OCI-LY1 (cell line): ENCODE results near the gene CDH4.

ENCODE experiments used
- H2AFZ ChIP-seq: fragments of 200-600 bp; sonication (generic), shearing (Covaris generic); 2 replicates; pipeline ENCODE4 v1.6.0; 2014; ENCODE audit warnings: antibody characterized with exemption, mild to moderate bottlenecking, low read length
- H3F3A ChIP-seq: fragments of 200-600 bp; sonication (generic), shearing (Covaris generic); 2 replicates; pipeline ENCODE4 v1.6.0; 2014; ENCODE audit warnings: mild to moderate bottlenecking, antibody characterized with exemption, low read length, moderate library complexity; ENCODE audit not compliant: insufficient read depth
- H3K27ac ChIP-seq: fragments of 200-600 bp; sonication (generic); 2 replicates; pipeline ENCODE4 v1.5.1; 2014; ENCODE audit warnings: low read length, mixed run types, mild to moderate bottlenecking, low read depth; ENCODE audit not compliant: poor library complexity, severe bottlenecking
- H3K27me3 ChIP-seq: fragments of 200-600 bp; sonication (generic); 2 replicates; pipeline ENCODE4 v1.6.0; 2014; ENCODE audit warnings: antibody characterized with exemption, mild to moderate bottlenecking, low read length, moderate library complexity; ENCODE audit not compliant: insufficient read depth
- H3K36me3 ChIP-seq: fragments of 200-600 bp; sonication (generic); 2 replicates; pipeline ENCODE4 v1.6.1; 2014; ENCODE audit warnings: mild to moderate bottlenecking, antibody characterized with exemption, low read length, moderate library complexity, mixed read lengths; ENCODE audit not compliant: insufficient read depth
- H3K4me1 ChIP-seq: fragments of 200-600 bp; sonication (generic); 2 replicates; pipeline ENCODE4 v1.5.1; 2014; ENCODE audit warnings: mild to moderate bottlenecking, low read length, moderate library complexity; ENCODE audit not compliant: insufficient read depth, severe bottlenecking
- H3K4me2 ChIP-seq: fragments of 200-600 bp; sonication (generic), shearing (Covaris generic); 2 replicates; pipeline ENCODE4 v1.6.1; 2014; ENCODE audit warnings: low read length
- H3K4me3 ChIP-seq: fragments of 200-600 bp; sonication (generic); 2 replicates; pipeline ENCODE4 v1.5.1; 2014; ENCODE audit warnings: low read length, low read depth, mild to moderate bottlenecking, mixed read lengths; ENCODE audit not compliant: poor library complexity, severe bottlenecking
- H3K79me2 ChIP-seq: fragments of 200-600 bp; shearing (Covaris generic); 2 replicates; pipeline ENCODE4 v1.6.1; 2016; ENCODE audit warnings: mixed run types, low read length, mixed read lengths; ENCODE audit not compliant: insufficient read depth
- H3K9ac ChIP-seq: fragments of 200-600 bp; sonication (generic), shearing (Covaris generic); 2 replicates; pipeline ENCODE4 v1.6.1; 2014; ENCODE audit warnings: mild to moderate bottlenecking, low read length, mixed read lengths
- H3K9me2 ChIP-seq: fragments of 200-600 bp; sonication (generic), shearing (Covaris generic); 2 replicates; pipeline ENCODE4 v1.6.1; 2014; ENCODE audit warnings: low read depth, mild to moderate bottlenecking, low read length, mixed read lengths
- H3K9me3 ChIP-seq: fragments of 200-600 bp; shearing (Covaris generic); 2 replicates; pipeline ENCODE4 v1.6.1; 2014; ENCODE audit warnings: low read length, mixed read lengths
- H4K20me1 ChIP-seq: fragments of 200-600 bp; sonication (generic), shearing (Covaris generic); 2 replicates; pipeline ENCODE4 v1.6.0; 2016; ENCODE audit warnings: mild to moderate bottlenecking, low read length; ENCODE audit not compliant: insufficient read depth
- EZH2 ChIP-seq: fragments of 200-600 bp; sonication (generic), shearing (Covaris generic); IDR thresholded peaks from 2 replicates; pipeline ENCODE4 v1.8.0; 2017; ENCODE audit warnings: borderline replicate concordance, mixed run types, mild to moderate bottlenecking, antibody characterized with exemption, low read length, moderate library complexity, mixed read lengths
- TF ChIP-seq, protein P1 (sequence below): fragments of 200-600 bp; sonication (generic), shearing (Covaris generic); IDR thresholded peaks from 2 replicates; pipeline ENCODE4 v1.5.1; 2017; ENCODE audit warnings: mild to moderate bottlenecking, antibody characterized with exemption, low read length, moderate library complexity, mixed read lengths

The CDH4 gene

DNA sequence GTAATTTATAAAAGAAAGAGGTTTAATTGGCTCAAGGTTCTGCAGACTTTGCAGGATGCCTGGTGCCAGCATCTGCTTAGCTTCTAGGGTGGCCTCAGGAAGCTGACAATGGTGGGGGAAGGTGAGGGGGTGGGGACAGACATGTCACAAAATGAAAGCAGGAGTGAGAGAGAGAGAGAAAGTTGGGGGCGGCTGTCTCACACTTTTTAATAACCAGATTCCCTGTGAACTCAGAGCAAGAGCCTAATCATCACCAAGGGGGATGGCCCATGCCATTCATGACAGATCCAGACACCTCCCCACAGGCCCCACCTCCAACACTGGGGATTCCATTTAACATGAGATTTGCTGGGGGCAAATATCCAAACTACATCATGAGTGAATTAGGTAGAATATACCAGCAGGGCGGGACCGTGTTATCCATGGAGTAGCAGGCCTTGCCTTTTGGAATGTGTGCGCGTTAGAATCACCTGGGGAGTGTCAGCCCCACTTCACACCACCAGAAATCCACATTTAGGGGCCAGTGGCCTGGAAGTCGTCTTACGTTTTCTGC is 258.8 kb downstream of the CDH4 start:
- Histone ChIP-seq H3K4me2 (no peak overlapping the region), H3K36me3 (no peaks in the 10 kb centered on the region), H3K27ac (no peak overlapping the region), H3K9ac (no peak overlapping the region), H3F3A (no peaks in the 10 kb centered on the region), H3K4me3 (no peak overlapping the region), H3K79me2 (no peaks in the 10 kb centered on the region), H3K9me2 (no peaks in the 10 kb centered on the region), H2AFZ (no peak overlapping the region), H3K27me3 (no peaks in the 10 kb centered on the region), H3K9me3 (no peaks in the 10 kb centered on the region), H3K4me1 (no peaks in the 10 kb centered on the region), H4K20me1 (no peaks in the 10 kb centered on the region)
- TF ChIP-seq EZH2, result no peak
- TF ChIP-seq, protein P1, sequence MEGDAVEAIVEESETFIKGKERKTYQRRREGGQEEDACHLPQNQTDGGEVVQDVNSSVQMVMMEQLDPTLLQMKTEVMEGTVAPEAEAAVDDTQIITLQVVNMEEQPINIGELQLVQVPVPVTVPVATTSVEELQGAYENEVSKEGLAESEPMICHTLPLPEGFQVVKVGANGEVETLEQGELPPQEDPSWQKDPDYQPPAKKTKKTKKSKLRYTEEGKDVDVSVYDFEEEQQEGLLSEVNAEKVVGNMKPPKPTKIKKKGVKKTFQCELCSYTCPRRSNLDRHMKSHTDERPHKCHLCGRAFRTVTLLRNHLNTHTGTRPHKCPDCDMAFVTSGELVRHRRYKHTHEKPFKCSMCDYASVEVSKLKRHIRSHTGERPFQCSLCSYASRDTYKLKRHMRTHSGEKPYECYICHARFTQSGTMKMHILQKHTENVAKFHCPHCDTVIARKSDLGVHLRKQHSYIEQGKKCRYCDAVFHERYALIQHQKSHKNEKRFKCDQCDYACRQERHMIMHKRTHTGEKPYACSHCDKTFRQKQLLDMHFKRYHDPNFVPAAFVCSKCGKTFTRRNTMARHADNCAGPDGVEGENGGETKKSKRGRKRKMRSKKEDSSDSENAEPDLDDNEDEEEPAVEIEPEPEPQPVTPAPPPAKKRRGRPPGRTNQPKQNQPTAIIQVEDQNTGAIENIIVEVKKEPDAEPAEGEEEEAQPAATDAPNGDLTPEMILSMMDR, result no peak

GRCh38 chr20:61512475-61512874 is 260.4 kb downstream of the CDH4 start:
- H3K27ac ChIP-seq, result no peak overlapping the region
- H3K27me3 ChIP-seq, result 0 out of 2 replicates have a peak, but pooled peaks cover 4% of the 10 kb centered on the region
- H3F3A ChIP-seq, result no peaks in the 10 kb centered on the region
- no peak overlapping the region for H3K4me2 ChIP-seq
- H3K4me1 ChIP-seq, result no peaks in the 10 kb centered on the region
- no peaks in the 10 kb centered on the region for H4K20me1 ChIP-seq
- H3K9me2 ChIP-seq, result no peaks in the 10 kb centered on the region
- H2AFZ ChIP-seq, result no peak overlapping the region
- no peaks in the 10 kb centered on the region for H3K9me3 ChIP-seq
- no peaks in the 10 kb centered on the region for H3K36me3 ChIP-seq
- TF ChIP-seq, protein P1, result no peak
- TF ChIP-seq EZH2, result no peak
- no peaks in the 10 kb centered on the region for H3K79me2 ChIP-seq
- H3K4me3 ChIP-seq, result no peak overlapping the region
- H3K9ac ChIP-seq, result no peak overlapping the region

GRCh38 chr20:61513124-61514017 is 261.3 kb downstream of the CDH4 start:
- Histone ChIP-seq H3K4me1 (no peaks in the 10 kb centered on the region), H3F3A (no peaks in the 10 kb centered on the region), H3K27me3 (peaks cover 4% of the 10 kb centered on the region; the same call in 1 of the 2 replicates), H3K4me3 (no peak overlapping the region), H2AFZ (no peak overlapping the region), H3K36me3 (no peaks in the 10 kb centered on the region), H3K27ac (no peak overlapping the region), H3K79me2 (no peaks in the 10 kb centered on the region), H3K9me2 (no peaks in the 10 kb centered on the region), H3K9me3 (no peaks in the 10 kb centered on the region), H3K9ac (no peak overlapping the region), H3K4me2 (no peak overlapping the region), H4K20me1 (no peaks in the 10 kb centered on the region)
- no peak for TF ChIP-seq EZH2
- TF ChIP-seq, protein P1, result no peak
